GM12874 (cell line): Measurements from ENCODE around the gene HSP90B1.

ENCODE experiments used
- TF ChIP-seq, protein P1 (sequence below): IDR thresholded peaks from 2 replicates; pipeline ENCODE4 v1.5.1; 2011; ENCODE audit warnings: low read depth, mild to moderate bottlenecking, control low read depth, low read length, moderate library complexity; ENCODE audit not compliant: insufficient read depth

HSP90B1 gene

DNA sequence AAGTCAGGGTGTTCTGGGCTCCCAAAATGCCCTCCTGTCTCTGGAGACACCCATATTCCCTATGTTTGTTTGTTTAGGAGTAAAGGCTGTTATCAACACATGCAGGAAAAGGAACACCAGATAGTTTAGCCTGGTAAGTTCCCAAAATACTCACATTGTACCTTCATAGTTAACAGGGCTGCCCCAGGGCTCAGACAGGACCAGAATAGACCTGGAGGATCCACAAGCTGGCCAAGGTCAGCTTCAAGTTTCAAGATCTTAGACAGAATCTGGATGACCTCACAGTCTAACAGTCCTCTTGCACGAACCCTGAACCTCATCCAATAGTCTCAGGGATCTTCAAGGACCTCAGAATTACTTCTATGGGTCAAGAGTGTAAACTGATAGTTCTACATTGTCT lies 18.1 kb upstream of the HSP90B1 start:
- TF ChIP-seq, protein P1, sequence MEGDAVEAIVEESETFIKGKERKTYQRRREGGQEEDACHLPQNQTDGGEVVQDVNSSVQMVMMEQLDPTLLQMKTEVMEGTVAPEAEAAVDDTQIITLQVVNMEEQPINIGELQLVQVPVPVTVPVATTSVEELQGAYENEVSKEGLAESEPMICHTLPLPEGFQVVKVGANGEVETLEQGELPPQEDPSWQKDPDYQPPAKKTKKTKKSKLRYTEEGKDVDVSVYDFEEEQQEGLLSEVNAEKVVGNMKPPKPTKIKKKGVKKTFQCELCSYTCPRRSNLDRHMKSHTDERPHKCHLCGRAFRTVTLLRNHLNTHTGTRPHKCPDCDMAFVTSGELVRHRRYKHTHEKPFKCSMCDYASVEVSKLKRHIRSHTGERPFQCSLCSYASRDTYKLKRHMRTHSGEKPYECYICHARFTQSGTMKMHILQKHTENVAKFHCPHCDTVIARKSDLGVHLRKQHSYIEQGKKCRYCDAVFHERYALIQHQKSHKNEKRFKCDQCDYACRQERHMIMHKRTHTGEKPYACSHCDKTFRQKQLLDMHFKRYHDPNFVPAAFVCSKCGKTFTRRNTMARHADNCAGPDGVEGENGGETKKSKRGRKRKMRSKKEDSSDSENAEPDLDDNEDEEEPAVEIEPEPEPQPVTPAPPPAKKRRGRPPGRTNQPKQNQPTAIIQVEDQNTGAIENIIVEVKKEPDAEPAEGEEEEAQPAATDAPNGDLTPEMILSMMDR, result no peak

DNA sequence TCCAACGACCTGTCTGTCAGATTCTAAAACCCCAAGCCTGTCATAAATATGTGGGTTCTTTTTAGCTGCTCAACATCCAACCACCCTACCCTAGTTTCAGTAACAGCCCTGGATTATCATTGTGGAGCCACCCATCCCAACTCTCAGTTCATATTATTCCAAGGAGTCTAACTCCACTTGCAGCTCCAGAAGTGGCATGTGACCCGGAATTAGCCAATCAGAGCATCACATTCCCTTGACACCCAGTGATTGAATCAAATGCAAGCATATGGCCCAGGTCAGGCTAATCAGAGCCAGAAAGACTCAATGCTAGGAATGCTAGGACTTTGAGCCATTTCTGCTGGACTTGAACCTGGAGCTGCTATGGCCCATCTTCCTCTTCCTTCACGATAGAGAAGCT lies 17.1 kb upstream of the HSP90B1 start:
- TF ChIP-seq, protein P1, result no peak

DNA sequence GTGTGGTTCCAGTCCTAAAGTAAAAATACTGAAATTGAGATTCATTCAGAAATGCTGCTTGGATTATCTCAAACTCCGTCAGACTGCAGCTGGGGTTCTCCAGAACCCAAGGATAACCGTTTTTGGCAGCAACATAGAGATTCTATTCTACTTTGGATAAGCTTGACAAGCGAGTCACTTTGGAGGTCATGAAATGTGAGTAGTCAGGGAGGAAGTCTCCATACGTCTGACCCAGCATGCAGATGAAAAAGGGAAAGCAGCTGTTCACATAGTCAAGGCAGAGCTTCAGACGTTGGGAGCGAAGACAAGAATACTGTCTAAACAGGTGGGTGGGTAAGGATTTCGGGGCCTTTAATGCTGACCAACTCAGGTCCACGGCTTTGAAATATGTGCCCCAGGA lies 14.9 kb upstream of the HSP90B1 start:
- TF ChIP-seq, protein P1, result no peak

DNA sequence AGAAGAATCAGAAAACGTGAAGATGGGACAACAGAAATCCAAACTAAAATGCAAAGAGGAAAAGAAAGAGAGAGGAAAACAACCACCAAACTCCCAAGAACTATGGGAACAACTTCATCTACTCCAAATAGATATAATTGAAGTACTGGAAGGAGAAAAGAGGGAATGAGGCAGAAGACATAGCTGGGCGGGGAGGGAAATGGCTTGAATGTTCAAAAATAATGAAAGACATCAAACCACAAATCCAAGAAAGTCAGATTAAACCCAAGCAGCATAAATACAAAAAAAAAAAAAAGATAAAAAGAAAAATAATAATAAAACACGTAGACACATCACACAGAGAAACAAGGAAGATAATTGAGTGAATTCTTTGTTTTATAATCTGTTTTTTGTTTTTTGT lies 12.3 kb upstream of the HSP90B1 start:
- TF ChIP-seq, protein P1, result no peak

DNA sequence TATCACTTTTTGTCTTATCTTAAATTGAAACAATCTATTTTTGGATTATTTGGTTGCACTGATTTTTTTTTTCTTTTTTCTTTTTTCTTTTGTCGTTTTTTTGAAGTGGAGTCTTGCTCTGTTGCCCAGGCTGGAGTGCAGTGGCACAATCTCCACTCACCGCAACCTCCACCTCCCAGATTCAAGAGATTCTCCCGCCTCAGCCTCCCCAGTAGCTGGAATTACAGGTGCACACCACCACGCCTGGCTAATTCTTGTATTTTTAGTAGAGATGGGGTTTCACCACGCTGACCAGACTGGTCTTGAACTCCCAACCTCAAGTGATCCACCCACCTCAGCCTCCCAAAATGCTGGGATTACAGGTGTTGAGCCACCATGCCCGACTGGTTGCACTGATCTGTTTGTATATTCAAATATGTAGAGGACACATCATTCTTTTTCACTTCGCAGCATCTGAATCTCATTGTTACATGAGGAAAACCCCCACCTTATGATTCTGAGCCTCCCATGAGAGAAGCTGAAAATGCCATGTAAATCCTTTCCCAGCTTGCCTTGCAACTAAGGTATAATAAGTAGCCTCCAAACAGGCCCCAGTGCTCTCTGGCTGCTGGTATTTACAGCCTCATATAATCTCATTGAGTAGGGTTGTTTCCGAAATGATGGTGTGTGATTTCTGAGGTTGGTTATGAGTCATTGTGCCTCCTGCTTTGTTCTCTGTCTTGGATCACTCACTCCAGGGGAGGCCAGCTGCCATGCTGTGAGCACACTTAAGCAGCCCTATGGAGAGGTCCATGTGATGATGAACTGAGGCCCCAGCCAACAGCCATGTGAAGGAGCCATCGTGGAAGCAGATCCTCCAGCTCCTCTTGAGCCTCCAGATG lies 5.2 kb upstream of the HSP90B1 start:
- TF ChIP-seq, protein P1, result no peak

DNA sequence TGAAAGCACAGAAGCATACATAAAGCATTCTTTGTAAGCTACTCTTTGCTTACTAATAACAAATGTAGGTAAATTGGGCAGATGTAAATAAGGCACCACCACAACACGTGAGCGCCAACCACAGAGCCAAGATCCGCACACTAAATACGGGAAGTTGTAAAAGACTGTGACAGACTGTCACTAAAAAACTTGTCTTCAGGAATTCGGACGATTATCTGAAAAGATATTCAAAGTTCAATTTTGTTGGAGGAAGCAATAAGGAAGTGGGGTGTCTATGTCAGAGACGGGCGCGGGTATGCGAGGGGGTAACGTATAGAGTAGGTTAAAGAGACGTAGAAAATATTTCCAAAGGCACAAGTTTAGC lies 1.5 kb upstream of the HSP90B1 start:
- TF ChIP-seq, protein P1, result no peak

DNA sequence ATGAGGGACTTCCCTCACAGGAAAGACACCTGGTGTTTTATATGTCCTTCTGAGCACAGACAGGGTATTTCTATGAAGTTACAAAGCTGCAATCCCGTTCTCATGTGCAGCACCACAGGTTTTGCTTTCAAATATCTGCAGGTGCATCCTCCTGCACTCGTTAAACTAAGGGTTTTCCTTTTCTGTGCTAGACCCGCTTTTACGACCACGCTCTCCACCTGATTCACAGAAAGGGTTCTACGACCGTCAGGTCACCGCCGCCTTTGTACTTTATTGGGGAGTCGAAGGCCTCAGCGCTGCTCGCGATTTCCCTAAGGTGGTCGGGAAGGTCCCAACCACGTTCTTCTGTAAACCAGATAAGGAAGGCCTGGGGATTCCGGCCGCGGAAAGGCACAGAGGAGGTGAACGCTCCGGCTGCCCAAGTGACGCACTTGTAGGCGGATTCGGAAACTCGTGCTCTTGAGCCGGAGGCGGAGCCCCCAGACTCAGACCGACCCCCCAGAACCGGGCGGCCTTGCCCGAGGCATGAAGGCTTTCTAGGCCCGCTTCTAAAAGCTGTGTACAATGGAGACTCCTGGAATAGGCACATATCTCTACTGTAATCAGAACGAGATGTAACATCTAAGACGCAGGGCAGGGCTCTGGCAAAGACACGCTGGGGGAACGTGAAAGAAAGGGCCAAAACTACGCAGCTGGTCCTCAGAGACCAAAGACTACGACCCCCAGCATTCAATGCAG lies 995 bp upstream of the HSP90B1 start:
- TF ChIP-seq, protein P1, result no peak
